HepG2 (cell line): Measurements from ENCODE around the gene AP2S1. TPM values are rescaled to one million over a fixed set of nuclear protein-coding genes. Genes with fewer than 3 reads are reported as not detected.

Source experiments
- ERF ChIP-seq: IDR thresholded peaks from 2 replicates; pipeline ENCODE4 v1.6.1; 2018; ENCODE audit warnings: missing biosample characterization, missing genetic modification reagents
- PITX1 ChIP-seq: sonication (generic); formaldehyde crosslinking; IDR thresholded peaks from 2 replicates; pipeline ENCODE4 v1.5.1; 2020; ENCODE audit warnings: mild to moderate bottlenecking, missing genetic modification reagents
- POLR2G ChIP-seq: fragments of 200-400 bp; formaldehyde crosslinking; IDR thresholded peaks from 2 replicates; pipeline ENCODE4 v1.6.1; 2018; ENCODE audit warnings: mild to moderate bottlenecking, low read depth, low read length, moderate library complexity
- PRPF4 ChIP-seq: fragments of 200-400 bp; formaldehyde crosslinking; IDR thresholded peaks from 2 replicates; pipeline ENCODE4 v1.6.1; 2016; ENCODE audit warnings: low read length, low read depth; ENCODE audit not compliant: poor library complexity, severe bottlenecking
- SP4 ChIP-seq: sonication (generic); formaldehyde crosslinking; IDR thresholded peaks from 2 replicates; pipeline ENCODE4 v1.8.1; 2023; ENCODE audit warnings: mild to moderate bottlenecking, missing genetic modification reagents
- ZNF335 ChIP-seq: sonication (generic); formaldehyde crosslinking; IDR thresholded peaks from 2 replicates; pipeline ENCODE4 v1.4.0; 2020; ENCODE audit warnings: missing genetic modification reagents
- ZNF350 ChIP-seq: sonication (generic); formaldehyde crosslinking; IDR thresholded peaks from 2 replicates; pipeline ENCODE4 v1.4.0; 2020; ENCODE audit warnings: mild to moderate bottlenecking, low read depth, missing genetic modification reagents, borderline replicate concordance
- ZNF543 ChIP-seq: sonication (generic); formaldehyde crosslinking; IDR thresholded peaks from 2 replicates; pipeline ENCODE4 v1.4.0; 2020; ENCODE audit warnings: mild to moderate bottlenecking, missing genetic modification reagents
- ZNF670 ChIP-seq: sonication (generic); formaldehyde crosslinking; IDR thresholded peaks from 2 replicates; pipeline ENCODE4 v1.8.0; 2022; ENCODE audit warnings: mild to moderate bottlenecking, missing genetic modification reagents, borderline replicate concordance
- ZNF792 ChIP-seq: IDR thresholded peaks from 2 replicates; pipeline ENCODE4 v1.6.1; 2016
- ZNF891 ChIP-seq: sonication (generic); formaldehyde crosslinking; IDR thresholded peaks from 2 replicates; pipeline ENCODE4 v1.5.0; 2020; ENCODE audit warnings: mild to moderate bottlenecking, missing genetic modification reagents
- ZSCAN9 ChIP-seq: IDR thresholded peaks from 2 replicates; pipeline ENCODE4 v1.6.1; 2016; ENCODE audit warnings: borderline replicate concordance
- polyA plus RNA-seq, 8 experiments: library from polyadenylated mRNA; depleted of rRNA in 3 of 8; stranded (reverse) in 7 of 8; unstranded in 1 of 8; fragments of >200 nt; fragmentation: Illumina TruSeq in 4 of 8; extraction: Trizol in 4 of 8; gene quantifications; 2 replicates each; pipeline versions ENCODE4 v1.2.1 to v1.2.3, GENCODE V29; 2011 to 2016; ENCODE audit warnings: low read depth in 4 of 8, missing spikeins in 1 of 8, mixed read lengths in 1 of 8; ENCODE audit not compliant: insufficient read depth in 1 of 8
- total RNA-seq, 5 experiments: library from RNA; depleted of rRNA; stranded (reverse); fragments of >200 nt; fragmentation: Illumina TruSeq; extraction: Trizol; gene quantifications; 2 replicates each; pipeline ENCODE4 v1.2.3, GENCODE V29; 2016; ENCODE audit warnings: low read depth in 1 of 5
- TF ChIP-seq, protein P1 (sequence below): sonication (generic); formaldehyde crosslinking; IDR thresholded peaks from 2 replicates; pipeline ENCODE4; 2020; ENCODE audit warnings: missing genetic modification reagents, mild to moderate bottlenecking, borderline replicate concordance
- TF ChIP-seq, protein P2 (sequence below): sonication (generic); formaldehyde crosslinking; IDR thresholded peaks from 2 replicates; pipeline ENCODE4 v1.4.0; 2020; ENCODE audit warnings: missing genetic modification reagents
- TF ChIP-seq, protein P3 (sequence below): sonication (generic); formaldehyde crosslinking; IDR thresholded peaks from 2 replicates; pipeline ENCODE4 v1.4.0; 2020; ENCODE audit warnings: missing genetic modification reagents, borderline replicate concordance
- TF ChIP-seq, protein P4 (sequence below): sonication (generic); formaldehyde crosslinking; IDR thresholded peaks from 2 replicates; pipeline ENCODE4 v1.8.0; 2023; ENCODE audit warnings: mild to moderate bottlenecking, missing genetic modification reagents
- TF ChIP-seq, protein P5 (sequence below): sonication (generic); formaldehyde crosslinking; IDR thresholded peaks from 2 replicates; pipeline ENCODE4 v1.5.1; 2020; ENCODE audit warnings: mild to moderate bottlenecking, missing genetic modification reagents, moderate library complexity

The AP2S1 gene
- total and polyA plus RNA-seq, 2 of the 13 experiments (the other 11 are each of a cell fraction or from before 2014, with no cell fraction given): 45.2 to 86.1 TPM

DNA sequence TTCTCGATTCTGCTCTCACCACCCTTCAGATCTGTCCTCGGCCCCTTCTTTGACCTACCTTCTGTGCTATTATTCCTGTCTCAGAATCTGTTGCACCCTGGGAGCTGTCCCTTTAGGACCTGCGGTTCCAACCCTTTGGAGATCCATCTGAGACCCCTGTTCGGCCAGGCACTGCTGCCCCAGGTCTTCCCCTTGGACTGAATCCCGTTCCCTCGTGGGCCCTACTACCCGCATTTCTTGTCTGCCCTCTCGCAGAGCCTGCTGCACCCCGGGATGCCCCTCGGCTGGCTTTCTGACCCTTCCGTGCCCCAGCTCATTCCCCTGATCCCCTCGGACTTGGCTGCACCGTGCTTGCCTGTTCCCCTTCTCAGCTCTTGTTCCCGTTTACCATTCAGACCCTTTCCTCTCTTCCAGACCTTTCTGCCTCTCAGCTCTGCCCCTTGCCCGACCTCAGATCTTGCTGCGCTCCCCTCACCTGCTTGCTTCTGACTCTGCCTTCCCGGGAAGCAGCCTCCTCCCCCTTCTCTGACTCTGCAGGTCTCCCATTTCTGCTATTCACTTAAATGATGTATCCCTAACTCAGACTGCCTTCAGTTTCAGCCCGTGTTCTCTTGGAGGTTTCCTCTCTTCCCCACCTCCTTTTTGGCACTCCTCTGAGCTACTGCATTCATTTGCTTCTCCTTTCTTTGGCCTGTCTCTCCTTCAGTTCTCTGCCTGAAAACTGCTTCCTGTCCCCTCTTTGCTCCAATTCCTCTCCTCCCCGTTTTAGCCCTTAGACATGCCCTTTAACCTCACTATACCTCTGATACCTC lies 11.3 kb upstream of the AP2S1 start (continued):
- TF ChIP-seq, protein P1, sequence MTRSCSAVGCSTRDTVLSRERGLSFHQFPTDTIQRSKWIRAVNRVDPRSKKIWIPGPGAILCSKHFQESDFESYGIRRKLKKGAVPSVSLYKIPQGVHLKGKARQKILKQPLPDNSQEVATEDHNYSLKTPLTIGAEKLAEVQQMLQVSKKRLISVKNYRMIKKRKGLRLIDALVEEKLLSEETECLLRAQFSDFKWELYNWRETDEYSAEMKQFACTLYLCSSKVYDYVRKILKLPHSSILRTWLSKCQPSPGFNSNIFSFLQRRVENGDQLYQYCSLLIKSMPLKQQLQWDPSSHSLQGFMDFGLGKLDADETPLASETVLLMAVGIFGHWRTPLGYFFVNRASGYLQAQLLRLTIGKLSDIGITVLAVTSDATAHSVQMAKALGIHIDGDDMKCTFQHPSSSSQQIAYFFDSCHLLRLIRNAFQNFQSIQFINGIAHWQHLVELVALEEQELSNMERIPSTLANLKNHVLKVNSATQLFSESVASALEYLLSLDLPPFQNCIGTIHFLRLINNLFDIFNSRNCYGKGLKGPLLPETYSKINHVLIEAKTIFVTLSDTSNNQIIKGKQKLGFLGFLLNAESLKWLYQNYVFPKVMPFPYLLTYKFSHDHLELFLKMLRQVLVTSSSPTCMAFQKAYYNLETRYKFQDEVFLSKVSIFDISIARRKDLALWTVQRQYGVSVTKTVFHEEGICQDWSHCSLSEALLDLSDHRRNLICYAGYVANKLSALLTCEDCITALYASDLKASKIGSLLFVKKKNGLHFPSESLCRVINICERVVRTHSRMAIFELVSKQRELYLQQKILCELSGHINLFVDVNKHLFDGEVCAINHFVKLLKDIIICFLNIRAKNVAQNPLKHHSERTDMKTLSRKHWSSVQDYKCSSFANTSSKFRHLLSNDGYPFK (CRISPR knock-in tag): 0 out of 2 replicates have a peak, but pooled peaks have one; percentile 30
- TF ChIP-seq ZNF335 (CRISPR knock-in tag): no peak
- TF ChIP-seq, protein P2, sequence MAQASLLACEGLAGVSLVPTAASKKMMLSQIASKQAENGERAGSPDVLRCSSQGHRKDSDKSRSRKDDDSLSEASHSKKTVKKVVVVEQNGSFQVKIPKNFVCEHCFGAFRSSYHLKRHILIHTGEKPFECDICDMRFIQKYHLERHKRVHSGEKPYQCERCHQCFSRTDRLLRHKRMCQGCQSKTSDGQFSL (CRISPR knock-in tag): 0 out of 2 replicates have a peak, but pooled peaks have one; percentile 17
- TF ChIP-seq ZNF670: no peak
- TF ChIP-seq, protein P3, sequence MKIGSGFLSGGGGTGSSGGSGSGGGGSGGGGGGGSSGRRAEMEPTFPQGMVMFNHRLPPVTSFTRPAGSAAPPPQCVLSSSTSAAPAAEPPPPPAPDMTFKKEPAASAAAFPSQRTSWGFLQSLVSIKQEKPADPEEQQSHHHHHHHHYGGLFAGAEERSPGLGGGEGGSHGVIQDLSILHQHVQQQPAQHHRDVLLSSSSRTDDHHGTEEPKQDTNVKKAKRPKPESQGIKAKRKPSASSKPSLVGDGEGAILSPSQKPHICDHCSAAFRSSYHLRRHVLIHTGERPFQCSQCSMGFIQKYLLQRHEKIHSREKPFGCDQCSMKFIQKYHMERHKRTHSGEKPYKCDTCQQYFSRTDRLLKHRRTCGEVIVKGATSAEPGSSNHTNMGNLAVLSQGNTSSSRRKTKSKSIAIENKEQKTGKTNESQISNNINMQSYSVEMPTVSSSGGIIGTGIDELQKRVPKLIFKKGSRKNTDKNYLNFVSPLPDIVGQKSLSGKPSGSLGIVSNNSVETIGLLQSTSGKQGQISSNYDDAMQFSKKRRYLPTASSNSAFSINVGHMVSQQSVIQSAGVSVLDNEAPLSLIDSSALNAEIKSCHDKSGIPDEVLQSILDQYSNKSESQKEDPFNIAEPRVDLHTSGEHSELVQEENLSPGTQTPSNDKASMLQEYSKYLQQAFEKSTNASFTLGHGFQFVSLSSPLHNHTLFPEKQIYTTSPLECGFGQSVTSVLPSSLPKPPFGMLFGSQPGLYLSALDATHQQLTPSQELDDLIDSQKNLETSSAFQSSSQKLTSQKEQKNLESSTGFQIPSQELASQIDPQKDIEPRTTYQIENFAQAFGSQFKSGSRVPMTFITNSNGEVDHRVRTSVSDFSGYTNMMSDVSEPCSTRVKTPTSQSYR (CRISPR knock-in tag): no peak
- TF ChIP-seq ERF (CRISPR knock-in tag): peak; percentile 30; the same call in 1 of the 2 replicates
- TF ChIP-seq ZNF792: no peak
- TF ChIP-seq ZNF350 (CRISPR knock-in tag): 0 out of 2 replicates have a peak, but pooled peaks have one; percentile 30
- no peak for TF ChIP-seq ZSCAN9 (CRISPR knock-in tag)
- TF ChIP-seq, protein P4, sequence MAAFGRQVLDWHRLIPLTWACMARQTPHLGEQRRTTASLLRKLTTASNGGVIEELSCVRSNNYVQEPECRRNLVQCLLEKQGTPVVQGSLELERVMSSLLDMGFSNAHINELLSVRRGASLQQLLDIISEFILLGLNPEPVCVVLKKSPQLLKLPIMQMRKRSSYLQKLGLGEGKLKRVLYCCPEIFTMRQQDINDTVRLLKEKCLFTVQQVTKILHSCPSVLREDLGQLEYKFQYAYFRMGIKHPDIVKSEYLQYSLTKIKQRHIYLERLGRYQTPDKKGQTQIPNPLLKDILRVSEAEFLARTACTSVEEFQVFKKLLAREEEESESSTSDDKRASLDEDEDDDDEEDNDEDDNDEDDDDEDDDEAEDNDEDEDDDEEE (CRISPR knock-in tag): 0 out of 2 replicates have a peak, but pooled peaks have one; percentile 37
- TF ChIP-seq PITX1 (CRISPR knock-in tag): no peak
- TF ChIP-seq, protein P5, sequence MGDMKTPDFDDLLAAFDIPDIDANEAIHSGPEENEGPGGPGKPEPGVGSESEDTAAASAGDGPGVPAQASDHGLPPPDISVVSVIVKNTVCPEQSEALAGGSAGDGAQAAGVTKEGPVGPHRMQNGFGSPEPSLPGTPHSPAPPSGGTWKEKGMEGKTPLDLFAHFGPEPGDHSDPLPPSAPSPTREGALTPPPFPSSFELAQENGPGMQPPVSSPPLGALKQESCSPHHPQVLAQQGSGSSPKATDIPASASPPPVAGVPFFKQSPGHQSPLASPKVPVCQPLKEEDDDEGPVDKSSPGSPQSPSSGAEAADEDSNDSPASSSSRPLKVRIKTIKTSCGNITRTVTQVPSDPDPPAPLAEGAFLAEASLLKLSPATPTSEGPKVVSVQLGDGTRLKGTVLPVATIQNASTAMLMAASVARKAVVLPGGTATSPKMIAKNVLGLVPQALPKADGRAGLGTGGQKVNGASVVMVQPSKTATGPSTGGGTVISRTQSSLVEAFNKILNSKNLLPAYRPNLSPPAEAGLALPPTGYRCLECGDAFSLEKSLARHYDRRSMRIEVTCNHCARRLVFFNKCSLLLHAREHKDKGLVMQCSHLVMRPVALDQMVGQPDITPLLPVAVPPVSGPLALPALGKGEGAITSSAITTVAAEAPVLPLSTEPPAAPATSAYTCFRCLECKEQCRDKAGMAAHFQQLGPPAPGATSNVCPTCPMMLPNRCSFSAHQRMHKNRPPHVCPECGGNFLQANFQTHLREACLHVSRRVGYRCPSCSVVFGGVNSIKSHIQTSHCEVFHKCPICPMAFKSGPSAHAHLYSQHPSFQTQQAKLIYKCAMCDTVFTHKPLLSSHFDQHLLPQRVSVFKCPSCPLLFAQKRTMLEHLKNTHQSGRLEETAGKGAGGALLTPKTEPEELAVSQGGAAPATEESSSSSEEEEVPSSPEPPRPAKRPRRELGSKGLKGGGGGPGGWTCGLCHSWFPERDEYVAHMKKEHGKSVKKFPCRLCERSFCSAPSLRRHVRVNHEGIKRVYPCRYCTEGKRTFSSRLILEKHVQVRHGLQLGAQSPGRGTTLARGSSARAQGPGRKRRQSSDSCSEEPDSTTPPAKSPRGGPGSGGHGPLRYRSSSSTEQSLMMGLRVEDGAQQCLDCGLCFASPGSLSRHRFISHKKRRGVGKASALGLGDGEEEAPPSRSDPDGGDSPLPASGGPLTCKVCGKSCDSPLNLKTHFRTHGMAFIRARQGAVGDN (CRISPR knock-in tag): peak; percentile 58
- no peak for TF ChIP-seq SP4 (CRISPR knock-in tag)
- TF ChIP-seq ZNF543 (CRISPR knock-in tag): 0 out of 2 replicates have a peak, but pooled peaks have one; percentile 20
- no peak for TF ChIP-seq PRPF4
- peak; percentile 33; the same call in 1 of the 2 replicates for TF ChIP-seq ZNF891 (CRISPR knock-in tag)
- peak; percentile 36 for TF ChIP-seq POLR2G
